BE2C (cell line): Measurements from ENCODE around the gene TICAM2.

Experiments
- DNase-seq: peaks from one replicate; pipeline ENCODE4 v3.0.0-alpha.2; 2020
- H3K27me3 ChIP-seq: fragments of 250-450 bp; sonication (Bioruptor Pico); 2 replicates; pipeline ENCODE4 v1.5.1; 2020; ENCODE audit warnings: mild to moderate bottlenecking
- H3K36me3 ChIP-seq: fragments of 250-450 bp; sonication (Bioruptor Pico); 2 replicates; pipeline ENCODE4 v1.5.1; 2020; ENCODE audit warnings: mild to moderate bottlenecking
- H3K4me1 ChIP-seq: fragments of 250-450 bp; sonication (Bioruptor Pico); 2 replicates; pipeline ENCODE4 v1.5.1; 2020
- H3K4me3 ChIP-seq: 2 replicates; pipeline ENCODE4 v1.5.1; 2011; ENCODE audit warnings: low read depth, low read length
- H3K9me3 ChIP-seq: fragments of 250-450 bp; sonication (Bioruptor Pico); 2 replicates; pipeline ENCODE4 v1.5.1; 2020
- CTCF ChIP-seq: IDR thresholded peaks from 2 replicates; pipeline ENCODE4 v1.5.1; 2012; ENCODE audit warnings: mild to moderate bottlenecking, low read depth, low read length

TICAM2 gene

GRCh38 chr5:115573133-115573532 is 29.1 kb downstream of the TICAM2 start:
- Histone ChIP-seq H3K9me3 (no peaks in the 10 kb centered on the region), H3K4me3 (no peak overlapping the region), H3K4me1 (no peaks in the 10 kb centered on the region), H3K27me3 (no peaks in the 10 kb centered on the region), H3K36me3 (no peaks in the 10 kb centered on the region)
- no peak for DNase-seq
- no peak for TF ChIP-seq CTCF

GRCh38 chr5:115571441-115571878 is 30.8 kb downstream of the TICAM2 start:
- Histone ChIP-seq H3K4me1 (no peaks in the 10 kb centered on the region), H3K27me3 (no peaks in the 10 kb centered on the region), H3K4me3 (no peak overlapping the region), H3K9me3 (no peaks in the 10 kb centered on the region), H3K36me3 (no peaks in the 10 kb centered on the region)
- no peak for TF ChIP-seq CTCF
- DNase-seq, result no peak

GRCh38 chr5:115568668-115569067 is 33.6 kb downstream of the TICAM2 start:
- Histone ChIP-seq H3K4me3 (no peak overlapping the region), H3K4me1 (no peaks in the 10 kb centered on the region), H3K27me3 (no peaks in the 10 kb centered on the region), H3K9me3 (no peaks in the 10 kb centered on the region), H3K36me3 (no peaks in the 10 kb centered on the region)
- no peak for DNase-seq
- no peak for TF ChIP-seq CTCF

GRCh38 chr5:115565233-115565632 is 37.0 kb downstream of the TICAM2 start:
- TF ChIP-seq CTCF, result no peak
- Histone ChIP-seq H3K27me3 (no peaks in the 10 kb centered on the region), H3K4me1 (no peaks in the 10 kb centered on the region), H3K36me3 (no peaks in the 10 kb centered on the region), H3K9me3 (no peaks in the 10 kb centered on the region), H3K4me3 (no peak overlapping the region)
- DNase-seq, result peak; percentile 39

GRCh38 chr5:115561176-115561575 is 41.1 kb downstream of the TICAM2 start:
- Histone ChIP-seq H3K4me3 (no peak overlapping the region), H3K9me3 (no peaks in the 10 kb centered on the region), H3K4me1 (no peaks in the 10 kb centered on the region), H3K27me3 (no peaks in the 10 kb centered on the region), H3K36me3 (no peaks in the 10 kb centered on the region)
- no peak for DNase-seq
- no peak for TF ChIP-seq CTCF

GRCh38 chr5:115559524-115559923 is 42.8 kb downstream of the TICAM2 start:
- DNase-seq, result no peak
- H3K4me1 ChIP-seq, result no peaks in the 10 kb centered on the region
- no peaks in the 10 kb centered on the region for H3K9me3 ChIP-seq
- TF ChIP-seq CTCF, result no peak
- no peaks in the 10 kb centered on the region for H3K36me3 ChIP-seq
- no peak overlapping the region for H3K4me3 ChIP-seq
- H3K27me3 ChIP-seq, result no peaks in the 10 kb centered on the region
